Measurements from ENCODE around the gene KRT1. TPM values are rescaled to one million over a fixed set of nuclear protein-coding genes. Genes with fewer than 3 reads are reported as not detected.

KRT1 gene
- total RNA-seq, 4 donors from 2014 or later, result 4,815 to 9,656 (median 5,822) TPM

GRCh38 chr12:52708010-52708409 lies 27.8 kb upstream of the KRT1 start:
- Histone ChIP-seq H3K4me1 (no peaks in the 10 kb centered on the region), H3K9me3 (no peaks in the 10 kb centered on the region), H3K27me3 (peaks cover 5% of the 10 kb centered on the region), H3K27ac (no peak overlapping the region), H3K4me3 (no peak overlapping the region), H3K36me3 (no peaks in the 10 kb centered on the region)
- no peak for TF ChIP-seq EP300 (IDR thresholded peaks at IDR 0.05)
- TF ChIP-seq CTCF (IDR thresholded peaks at IDR 0.05), result no peak
- TF ChIP-seq POLR2AphosphoS5 (IDR thresholded peaks at IDR 0.05), result no peak
- no peak for TF ChIP-seq POLR2A (IDR thresholded peaks at IDR 0.05)
- DNase-seq (ENCODE audit: low spot score in 2 of 2), result no peak
- 71% methylated on average over 4 of the region's 4 CpGs for WGBS

GRCh38 chr12:52704464-52704863 lies 24.3 kb upstream of the KRT1 start:
- Histone ChIP-seq H3K27ac (no peak overlapping the region), H3K9me3 (no peaks in the 10 kb centered on the region), H3K36me3 (no peaks in the 10 kb centered on the region), H3K4me3 (no peak overlapping the region), H3K4me1 (peaks cover 9% of the 10 kb centered on the region), H3K27me3 (peaks cover 6% of the 10 kb centered on the region)
- DNase-seq (ENCODE audit: low spot score in 2 of 2), result no peak
- TF ChIP-seq CTCF (IDR thresholded peaks at IDR 0.05) (no peak), POLR2A (IDR thresholded peaks at IDR 0.05) (no peak), EP300 (IDR thresholded peaks at IDR 0.05) (no peak), POLR2AphosphoS5 (IDR thresholded peaks at IDR 0.05) (no peak)
- WGBS, result 63% methylated on average over 7 of the region's 7 CpGs

- no peak for TF ChIP-seq POLR2A (IDR thresholded peaks at IDR 0.05)
- H3K36me3 ChIP-seq, result no peaks in the 10 kb centered on the region
- no peaks in the 10 kb centered on the region for H3K9me3 ChIP-seq
- WGBS, result 75% methylated on average over 1 of the region's 1 CpG
- no peak for DNase-seq (ENCODE audit: low spot score in 2 of 2)
- peaks cover 10% of the 10 kb centered on the region for H3K4me1 ChIP-seq
- no peak overlapping the region for H3K27ac ChIP-seq
- peaks cover 6% of the 10 kb centered on the region for H3K27me3 ChIP-seq
- H3K4me3 ChIP-seq, result no peak overlapping the region
Observed at GRCh38 chr12:52703878-52704277, 23.7 kb upstream of the KRT1 start.

GRCh38 chr12:52703424-52703823 lies 23.2 kb upstream of the KRT1 start, which contains the start of gene KRT77:
KRT77 (minus strand) TSS chr12:52703524; CDS start chr12:52703434, 90 bp downstream.
- TF ChIP-seq POLR2AphosphoS5 (IDR thresholded peaks at IDR 0.05) (no peak), POLR2A (IDR thresholded peaks at IDR 0.05) (no peak), CTCF (IDR thresholded peaks at IDR 0.05) (no peak), EP300 (IDR thresholded peaks at IDR 0.05) (no peak)
- Histone ChIP-seq H3K9me3 (no peaks in the 10 kb centered on the region), H3K4me3 (no peak within 1 kb of the TSS), H3K4me1 (peaks cover 13% of the 10 kb centered on the region), H3K27me3 (peaks cover 6% of the 10 kb centered on the region), H3K36me3 (no peaks in the 10 kb centered on the region), H3K27ac (no peak within 1 kb of the TSS)
- 40% methylated on average over 2 of the region's 2 CpGs for WGBS
- DNase-seq (ENCODE audit: low spot score in 2 of 2), result no peak

GRCh38 chr12:52702338-52702737 lies 22.1 kb upstream of the KRT1 start:
- WGBS, result 81% methylated on average over 2 of the region's 2 CpGs
- Histone ChIP-seq H3K4me1 (peaks cover 21% of the 10 kb centered on the region), H3K4me3 (no peak overlapping the region), H3K27ac (no peak overlapping the region), H3K36me3 (no peaks in the 10 kb centered on the region), H3K9me3 (no peaks in the 10 kb centered on the region), H3K27me3 (peaks cover 6% of the 10 kb centered on the region)
- no peak for TF ChIP-seq POLR2A (IDR thresholded peaks at IDR 0.05)
- no peak for DNase-seq (ENCODE audit: low spot score in 2 of 2)

GRCh38 chr12:52701281-52701680 lies 21.1 kb upstream of the KRT1 start:
- 88% methylated on average over 10 of the region's 12 CpGs for WGBS
- H3K27me3 ChIP-seq, result peaks cover 6% of the 10 kb centered on the region

More at GRCh38 chr12:52701281-52701680, 21.1 kb upstream of the KRT1 start:
- peaks cover 21% of the 10 kb centered on the region for H3K4me1 ChIP-seq
- H3K36me3 ChIP-seq, result no peaks in the 10 kb centered on the region
- no peak overlapping the region for H3K4me3 ChIP-seq
- DNase-seq (ENCODE audit: low spot score in 2 of 2), result no peak
- no peak overlapping the region for H3K27ac ChIP-seq
- TF ChIP-seq POLR2A (IDR thresholded peaks at IDR 0.05) (no peak), EP300 (IDR thresholded peaks at IDR 0.05) (no peak), CTCF (IDR thresholded peaks at IDR 0.05) (no peak), POLR2AphosphoS5 (IDR thresholded peaks at IDR 0.05) (no peak)
- H3K9me3 ChIP-seq, result no peaks in the 10 kb centered on the region

All from suprapubic skin (tissue), 4 donors.